IPS-20b (cell line): ENCODE measurements around the gene CCR8.
A peak's percentile ranks its signal among the peaks of the same experiment; 100 is the strongest.
"Not testable (repeated sequence)": the region's sequence is repeated elsewhere in the genome, so short reads cannot be mapped to it uniquely, and the experiment has no call there.

Experiments
- H3K27ac ChIP-seq: one replicate; pipeline ENCODE4 v1.5.1; 2013; ENCODE audit warnings: low read length
- H3K27me3 ChIP-seq: 2 replicates; pipeline ENCODE4 v1.6.1; 2013; ENCODE audit warnings: mild to moderate bottlenecking, low read length, inconsistent platforms; ENCODE audit not compliant: insufficient read depth
- H3K36me3 ChIP-seq: 2 replicates; pipeline ENCODE4 v1.6.1; 2013; ENCODE audit warnings: low read depth, mild to moderate bottlenecking, inconsistent platforms, low read length, moderate library complexity; ENCODE audit not compliant: insufficient read depth
- H3K4me1 ChIP-seq: 2 replicates; pipeline ENCODE4 v1.6.1; 2013; ENCODE audit warnings: mild to moderate bottlenecking, control low read depth, inconsistent platforms, low read length, moderate library complexity; ENCODE audit not compliant: insufficient read depth
- H3K4me3 ChIP-seq: 2 replicates; pipeline ENCODE4 v1.5.1; 2013; ENCODE audit warnings: mild to moderate bottlenecking, low read length, inconsistent platforms
- H3K9ac ChIP-seq: 2 replicates; pipeline ENCODE4 v1.6.1; 2013; ENCODE audit warnings: low read depth, mild to moderate bottlenecking, inconsistent platforms, low read length, moderate library complexity
- H3K9me3 ChIP-seq: 2 replicates; pipeline ENCODE4 v1.6.1; 2013; ENCODE audit warnings: mild to moderate bottlenecking, low read depth, low read length, inconsistent platforms; ENCODE audit not compliant: insufficient read depth

Gene CCR8

DNA sequence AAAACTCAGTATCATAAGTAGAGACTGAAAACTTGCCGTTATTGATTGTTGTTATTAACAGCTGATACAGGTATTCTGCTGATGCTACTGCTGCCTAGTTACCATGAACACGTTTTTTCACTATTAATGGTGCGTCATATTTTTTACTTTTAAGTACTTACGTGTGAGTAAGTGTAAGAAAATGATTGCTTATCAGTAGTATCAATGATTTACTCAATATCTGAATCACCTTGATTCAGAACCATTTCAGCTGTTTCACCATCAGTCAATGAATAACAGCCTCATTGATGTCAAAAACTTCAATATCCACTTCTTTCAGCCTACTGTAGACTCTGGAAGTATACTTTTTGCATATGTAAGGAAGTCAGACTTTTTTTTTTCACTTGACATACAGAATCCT lies 4.7 kb downstream of the CCR8 start:
- Histone ChIP-seq H3K27ac (no peak overlapping the region), H3K27me3 (no peaks in the 10 kb centered on the region), H3K36me3 (no peaks in the 10 kb centered on the region), H3K4me3 (no peak overlapping the region), H3K9ac (no peak overlapping the region), H3K9me3 (no peaks in the 10 kb centered on the region), H3K4me1 (peaks cover 2% of the 10 kb centered on the region)

DNA sequence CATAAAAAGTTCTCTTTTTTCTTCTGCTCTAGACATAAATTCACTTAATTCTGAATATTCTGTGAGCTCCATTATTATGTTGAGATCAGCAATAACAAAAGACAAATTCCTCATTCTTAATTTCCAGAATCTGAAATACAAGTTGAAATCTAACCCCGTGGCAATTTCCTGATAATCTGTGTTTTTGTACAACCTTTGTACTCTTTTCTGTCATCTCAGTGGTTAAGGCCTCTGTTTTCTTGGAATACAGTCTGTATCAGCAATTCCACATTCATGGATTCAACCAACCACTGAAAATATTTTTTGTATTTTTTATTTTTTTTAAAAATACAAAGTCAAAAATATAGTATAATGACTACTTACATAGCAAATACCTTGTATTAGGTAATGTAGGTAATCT lies 8.7 kb downstream of the CCR8 start:
- Histone ChIP-seq H3K27me3 (no peaks in the 10 kb centered on the region), H3K4me1 (no peaks in the 10 kb centered on the region), H3K4me3 (no peak overlapping the region), H3K27ac (no peak overlapping the region), H3K36me3 (no peaks in the 10 kb centered on the region), H3K9ac (no peak overlapping the region), H3K9me3 (no peaks in the 10 kb centered on the region)

DNA sequence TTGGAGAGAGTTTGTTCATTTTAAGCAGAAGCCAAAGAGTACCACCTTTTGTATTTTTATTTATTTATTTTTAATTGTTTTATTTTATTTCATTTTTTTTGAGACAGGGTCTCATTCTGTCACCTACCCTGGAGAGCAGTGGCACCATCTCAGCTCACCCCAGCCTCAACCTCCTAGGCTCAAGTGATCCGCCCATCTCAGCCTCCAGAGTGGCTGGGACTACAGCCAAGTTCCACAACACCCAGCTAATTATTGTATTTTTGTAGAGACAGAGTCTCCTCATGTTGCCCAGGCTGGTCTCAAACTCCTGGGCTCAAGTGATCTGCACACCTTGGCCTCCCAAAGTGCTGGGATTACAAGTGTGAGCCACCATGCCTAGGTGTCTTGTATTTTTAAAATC lies 9.6 kb downstream of the CCR8 start:
- H3K4me3 ChIP-seq, result no peak overlapping the region
- no peaks in the 10 kb centered on the region for H3K4me1 ChIP-seq
- H3K9me3 ChIP-seq, result no peaks in the 10 kb centered on the region
- H3K27ac ChIP-seq, result no peak overlapping the region
- no peak overlapping the region for H3K9ac ChIP-seq
- no peaks in the 10 kb centered on the region for H3K36me3 ChIP-seq
- no peaks in the 10 kb centered on the region for H3K27me3 ChIP-seq

DNA sequence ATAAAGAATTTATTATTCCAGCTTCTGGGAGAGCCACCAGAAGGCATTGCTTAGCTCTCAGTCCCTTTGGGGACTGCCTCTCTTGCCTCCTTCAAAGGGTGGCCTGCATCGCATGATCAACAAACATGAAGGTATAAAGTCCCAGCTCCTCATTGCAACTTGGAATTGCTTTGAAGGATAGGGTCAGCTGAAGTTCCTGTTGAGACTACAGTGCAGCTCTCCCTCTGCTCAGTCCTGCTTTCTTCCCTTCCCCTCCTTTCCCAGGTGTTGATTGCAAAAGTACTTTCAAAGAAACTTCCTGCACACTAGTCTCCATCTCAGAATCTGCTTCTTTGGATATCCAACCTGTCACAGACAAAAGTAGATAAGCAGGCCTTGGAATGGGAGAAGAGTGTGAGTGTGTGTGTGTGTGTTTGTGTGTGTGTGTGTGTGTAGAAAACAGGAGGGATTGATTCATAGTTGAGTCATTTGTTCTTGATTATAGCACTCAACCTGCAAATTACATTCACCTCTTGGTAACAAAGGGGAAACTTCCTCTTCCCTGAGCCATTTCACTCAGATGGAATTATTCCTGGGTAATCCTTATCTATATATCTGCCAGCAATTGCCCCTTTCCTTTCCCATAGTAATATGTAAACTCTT lies 13.7 kb downstream of the CCR8 start:
- no peaks in the 10 kb centered on the region for H3K27me3 ChIP-seq
- no peak overlapping the region for H3K9ac ChIP-seq
- H3K9me3 ChIP-seq, result no peaks in the 10 kb centered on the region
- no peaks in the 10 kb centered on the region for H3K36me3 ChIP-seq
- no peak overlapping the region for H3K4me3 ChIP-seq
- H3K4me1 ChIP-seq, result peaks cover 9% of the 10 kb centered on the region; the same call in 1 of the 2 replicates
- H3K27ac ChIP-seq, result no peak overlapping the region

- Histone ChIP-seq H3K27me3 (no peaks in the 10 kb centered on the region), H3K4me1 (peaks cover 9% of the 10 kb centered on the region; the same call in 1 of the 2 replicates), H3K27ac (no peak overlapping the region), H3K9me3 (no peaks in the 10 kb centered on the region), H3K9ac (no peak overlapping the region), H3K36me3 (no peaks in the 10 kb centered on the region), H3K4me3 (no peak overlapping the region)
These were observed 14.3 kb downstream of the CCR8 start for GRCh38 chr3:39343760-39344159.

DNA sequence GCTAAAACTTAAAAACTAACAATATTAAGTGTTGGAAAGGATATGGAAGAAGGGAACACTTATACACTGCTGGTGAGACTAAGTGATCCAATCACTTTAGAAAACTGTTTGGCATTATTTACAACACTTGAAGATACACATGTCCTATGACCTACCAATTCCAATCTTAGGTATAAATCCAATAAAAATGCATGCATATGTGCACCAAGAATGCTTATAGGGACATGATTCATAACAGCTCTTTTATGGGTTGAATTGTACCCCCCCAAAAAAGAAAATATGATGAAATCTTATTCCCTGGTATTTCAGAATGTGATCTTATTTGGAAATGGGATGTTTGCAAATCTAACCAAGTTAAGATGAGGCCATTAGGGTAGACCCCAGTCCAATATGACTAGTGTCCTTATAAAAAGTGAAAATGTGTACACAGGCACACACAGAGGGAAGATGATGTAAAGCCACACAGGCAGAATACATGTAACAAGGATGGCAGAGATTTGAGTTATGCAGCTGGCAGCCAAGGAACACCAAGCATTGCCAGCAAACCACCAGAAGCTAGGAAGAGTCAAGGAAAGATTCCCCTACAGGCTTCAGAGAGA lies 15.3 kb downstream of the CCR8 start:
- Histone ChIP-seq H3K9ac (no peak overlapping the region), H3K4me3 (no peak overlapping the region), H3K36me3 (no peaks in the 10 kb centered on the region), H3K27ac (no peak overlapping the region), H3K27me3 (no peaks in the 10 kb centered on the region), H3K4me1 (peaks cover 9% of the 10 kb centered on the region; the same call in 1 of the 2 replicates), H3K9me3 (no peaks in the 10 kb centered on the region)

DNA sequence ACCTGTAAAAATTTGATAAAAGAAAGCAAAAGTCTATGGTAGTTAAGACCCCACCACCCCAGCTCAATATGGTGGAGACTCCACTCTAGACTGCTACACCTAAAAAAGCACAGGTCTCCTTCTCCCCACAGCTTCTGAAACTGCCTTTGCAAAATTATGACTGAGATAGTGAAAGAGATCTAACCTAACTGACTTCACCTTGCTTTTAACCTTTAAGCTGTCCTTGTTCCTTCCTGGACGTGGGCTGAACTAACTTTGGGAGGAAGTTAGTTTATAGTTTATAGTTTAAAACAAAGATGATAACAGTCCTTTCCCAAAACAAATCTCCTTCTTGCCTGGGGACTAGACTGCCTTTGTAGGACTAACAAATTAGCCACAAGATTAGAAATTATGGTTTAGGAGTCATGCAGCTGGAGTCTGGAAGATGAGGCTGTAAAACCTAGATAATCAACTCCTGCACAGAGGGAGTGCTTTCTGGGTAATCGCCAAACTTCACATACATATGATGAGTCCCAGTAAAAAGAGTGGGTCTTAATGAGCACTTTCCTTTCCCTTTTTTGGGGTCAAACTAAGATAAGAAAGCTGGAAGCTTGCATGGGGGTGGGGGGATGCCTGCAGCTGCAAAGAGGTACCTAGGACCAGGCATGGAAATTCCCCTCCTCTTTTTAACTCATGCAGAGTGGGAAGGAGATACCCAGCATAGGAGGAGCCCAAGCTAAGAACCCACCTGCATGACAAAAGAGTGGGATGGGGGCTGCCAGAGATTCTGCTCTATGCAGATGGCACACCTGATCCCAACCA lies 17.5 kb downstream of the CCR8 start:
- Histone ChIP-seq H3K36me3 (no peaks in the 10 kb centered on the region), H3K27me3 (no peaks in the 10 kb centered on the region), H3K4me1 (peaks cover 9% of the 10 kb centered on the region; the same call in 1 of the 2 replicates), H3K27ac (no peak overlapping the region), H3K4me3 (no peak overlapping the region), H3K9me3 (no peaks in the 10 kb centered on the region), H3K9ac (no peak overlapping the region)

DNA sequence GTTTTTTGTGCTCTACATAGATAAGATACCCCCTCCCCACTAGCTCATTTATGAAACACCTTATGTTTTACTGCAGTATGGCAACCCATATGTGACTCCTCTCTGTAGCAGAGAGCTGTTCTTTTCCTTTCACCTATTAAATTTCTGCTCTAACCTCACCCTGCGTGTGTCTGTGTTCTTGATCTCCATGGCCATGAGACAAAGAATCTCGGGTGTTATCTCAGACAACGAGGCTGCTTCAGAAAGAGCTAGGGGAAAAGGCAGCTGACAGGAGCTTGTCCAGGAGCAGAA lies 18.0 kb downstream of the CCR8 start:
- H3K9ac ChIP-seq, result no peak overlapping the region
- peaks cover 9% of the 10 kb centered on the region; the same call in 1 of the 2 replicates for H3K4me1 ChIP-seq
- H3K9me3 ChIP-seq, result no peaks in the 10 kb centered on the region
- H3K27me3 ChIP-seq, result no peaks in the 10 kb centered on the region
- H3K4me3 ChIP-seq, result 0 out of 2 replicates have a peak overlapping the region, but pooled peaks have one; percentile 1
- no peak overlapping the region for H3K27ac ChIP-seq
- H3K36me3 ChIP-seq, result no peaks in the 10 kb centered on the region

- no peak overlapping the region for H3K9ac ChIP-seq
- no peak overlapping the region for H3K27ac ChIP-seq
- H3K27me3 ChIP-seq, result no peaks in the 10 kb centered on the region
- no peaks in the 10 kb centered on the region for H3K36me3 ChIP-seq
- no peak overlapping the region for H3K4me3 ChIP-seq
- no peaks in the 10 kb centered on the region for H3K9me3 ChIP-seq
- peaks cover 9% of the 10 kb centered on the region; the same call in 1 of the 2 replicates for H3K4me1 ChIP-seq
These were observed 19.6 kb downstream of the CCR8 start for GRCh38 chr3:39349080-39349479.

- H3K27ac ChIP-seq, result no peak overlapping the region
These were observed 21.2 kb downstream of the CCR8 start for GRCh38 chr3:39350714-39351113.

DNA sequence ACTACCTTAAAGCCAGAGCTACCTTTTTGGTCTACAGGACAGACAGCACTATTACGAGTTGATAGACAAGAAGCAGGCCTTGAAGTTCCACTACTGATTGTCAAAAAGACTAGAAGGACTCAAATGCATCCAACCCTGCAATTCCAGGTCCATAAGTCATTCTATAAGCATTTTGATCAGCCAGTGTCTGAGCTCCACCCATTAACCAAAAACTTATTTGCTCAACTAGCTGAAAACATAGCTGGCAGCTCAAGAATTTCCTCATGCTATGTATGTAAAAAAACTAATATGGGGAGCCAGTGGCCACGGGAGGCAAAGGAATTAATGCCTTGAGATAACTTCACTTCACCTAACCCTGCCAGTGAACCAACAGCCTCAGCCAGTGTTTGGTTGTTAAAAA lies 21.6 kb downstream of the CCR8 start:
- not testable (repeated sequence) for H3K9me3 ChIP-seq, H3K36me3 ChIP-seq, H3K27me3 ChIP-seq, H3K4me1 ChIP-seq, H3K9ac ChIP-seq, H3K27ac ChIP-seq, H3K4me3 ChIP-seq

More at GRCh38 chr3:39350714-39351113, 21.2 kb downstream of the CCR8 start:
- Histone ChIP-seq H3K4me3 (no peak overlapping the region), H3K9me3 (no peaks in the 10 kb centered on the region), H3K27me3 (no peaks in the 10 kb centered on the region), H3K36me3 (no peaks in the 10 kb centered on the region), H3K9ac (no peak overlapping the region), H3K4me1 (peaks cover 9% of the 10 kb centered on the region; the same call in 1 of the 2 replicates)
